Astrocyte (in vitro differentiated cells and primary cell): Measurements from ENCODE around the gene RNF6. TPM values are rescaled to one million over a fixed set of nuclear protein-coding genes. Genes with fewer than 3 reads are reported as not detected.

Experiments used
- DNase-seq: peaks from one replicate; pipeline ENCODE4 v3.0.0-alpha.2; 2010; ENCODE audit warnings: low read depth
- FAIRE-seq: peaks from 2 replicates; lab custom pipeline; 2011; peaks lifted over from hg19 to GRCh38; lab: Jason Lieb, UNC
- H2AFZ ChIP-seq: 2 replicates; pipeline ENCODE4 v1.6.0; 2012; ENCODE audit warnings: low read depth, low read length, inconsistent platforms
- H3K27ac ChIP-seq: 2 replicates; pipeline ENCODE4 v1.5.1; 2011; ENCODE audit warnings: low read depth, low read length, inconsistent platforms
- H3K27me3 ChIP-seq: 2 replicates; pipeline ENCODE4 v1.6.0; 2011; ENCODE audit warnings: low read length, inconsistent platforms; ENCODE audit not compliant: insufficient read depth
- H3K36me3 ChIP-seq: 2 replicates; pipeline ENCODE4 v1.5.1; 2011; ENCODE audit warnings: low read length, inconsistent platforms; ENCODE audit not compliant: insufficient read depth
- H3K4me1 ChIP-seq: 2 replicates; pipeline ENCODE4 v1.5.1; 2011; ENCODE audit warnings: low read length, inconsistent platforms; ENCODE audit not compliant: insufficient read depth
- H3K4me2 ChIP-seq: 2 replicates; pipeline ENCODE4 v1.6.0; 2012; ENCODE audit warnings: low read length, inconsistent platforms
- H3K4me3 ChIP-seq: 2 replicates; pipeline ENCODE4 v1.5.1; 2011; ENCODE audit warnings: low read depth, mild to moderate bottlenecking, low read length, inconsistent platforms; ENCODE audit not compliant: insufficient read depth
- H3K79me2 ChIP-seq: 2 replicates; pipeline ENCODE4 v1.6.0; 2012; ENCODE audit warnings: mild to moderate bottlenecking, low read length, inconsistent platforms; ENCODE audit not compliant: insufficient read depth
- H3K9ac ChIP-seq: 2 replicates; pipeline ENCODE4 v1.6.0; 2012; ENCODE audit warnings: mild to moderate bottlenecking, low read length, inconsistent platforms
- H3K9me3 ChIP-seq: 2 replicates; pipeline ENCODE4 v1.5.1; 2012; ENCODE audit warnings: low read depth, mild to moderate bottlenecking, low read length, inconsistent platforms; ENCODE audit not compliant: insufficient read depth
- H4K20me1 ChIP-seq: 2 replicates; pipeline ENCODE4 v1.6.0; 2012; ENCODE audit warnings: low read length, inconsistent platforms; ENCODE audit not compliant: insufficient read depth
- H3K27ac Mint-ChIP-seq: one replicate; pipeline ENCODE4 v1.8.0; 2021; ENCODE audit warnings: mild to moderate bottlenecking, mixed read lengths; ENCODE audit not compliant: unreplicated experiment
- H3K27me3 Mint-ChIP-seq: one replicate; pipeline ENCODE4 v1.8.0; 2021; ENCODE audit warnings: low read depth, mixed read lengths; ENCODE audit not compliant: unreplicated experiment
- H3K36me3 Mint-ChIP-seq: one replicate; pipeline ENCODE4 v1.8.0; 2021; ENCODE audit warnings: low read depth, mixed read lengths; ENCODE audit not compliant: unreplicated experiment
- H3K4me1 Mint-ChIP-seq: one replicate; pipeline ENCODE4 v1.8.0; 2021; ENCODE audit warnings: low read depth, mixed read lengths; ENCODE audit not compliant: unreplicated experiment
- H3K4me3 Mint-ChIP-seq: one replicate; pipeline ENCODE4 v1.8.0; 2021; ENCODE audit warnings: mild to moderate bottlenecking, moderate library complexity, mixed read lengths; ENCODE audit not compliant: unreplicated experiment
- H3K9me3 Mint-ChIP-seq: one replicate; pipeline ENCODE4 v1.8.0; 2021; ENCODE audit warnings: mild to moderate bottlenecking, mixed read lengths; ENCODE audit not compliant: unreplicated experiment
- EZH2 ChIP-seq: IDR thresholded peaks from 2 replicates; pipeline ENCODE4 v1.6.1; 2012; ENCODE audit warnings: mild to moderate bottlenecking, low read length, inconsistent platforms; ENCODE audit not compliant: insufficient read depth
- total RNA-seq: library from RNA; stranded (reverse); gene quantifications from 2 replicates; pipeline ENCODE4 v1.2.1, GENCODE V29; 2021
- TF ChIP-seq, protein P1 (sequence below): IDR thresholded peaks from 2 replicates; pipeline ENCODE4 v1.5.1; 2011; ENCODE audit warnings: low read depth, mild to moderate bottlenecking, inconsistent platforms, low read length, moderate library complexity; ENCODE audit not compliant: insufficient read depth

The RNF6 gene
- total RNA-seq, 1 donor from 2014 or later: 51.7 TPM

DNA sequence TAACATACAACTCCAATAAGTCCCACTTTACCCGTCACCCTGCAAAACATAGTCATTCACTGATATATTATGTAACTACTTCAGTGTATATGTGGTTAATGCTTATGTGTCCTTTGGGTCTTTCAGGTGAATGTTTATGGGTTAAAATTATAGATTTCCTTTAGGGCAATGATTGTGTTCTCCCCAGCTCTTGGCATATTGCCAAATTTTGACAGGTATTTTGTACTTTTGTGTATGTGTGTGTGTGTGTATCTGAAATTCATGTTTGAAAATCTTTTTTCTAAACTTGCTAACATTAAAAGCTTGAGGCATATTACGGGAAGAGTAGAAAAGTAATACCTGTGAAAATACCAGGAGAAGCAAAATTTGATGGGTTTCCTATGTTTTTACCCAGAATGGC, 40.0 kb upstream of the RNF6 start:
- Mint-ChIP-seq H3K4me1 (peaks cover 9% of the 10 kb centered on the region), H3K36me3 (no peaks in the 10 kb centered on the region), H3K9me3 (peaks cover 1% of the 10 kb centered on the region), H3K4me3 (no peak overlapping the region), H3K27ac (no peak overlapping the region), H3K27me3 (no peaks in the 10 kb centered on the region)
- Histone ChIP-seq H2AFZ (no peak overlapping the region), H3K4me1 (no peaks in the 10 kb centered on the region), H3K9ac (no peak overlapping the region), H3K4me2 (no peak overlapping the region), H4K20me1 (peaks cover 82% of the 10 kb centered on the region), H3K9me3 (no peaks in the 10 kb centered on the region), H3K4me3 (no peak overlapping the region), H3K27ac (no peak overlapping the region), H3K79me2 (peaks cover 98% of the 10 kb centered on the region), H3K27me3 (no peaks in the 10 kb centered on the region), H3K36me3 (no peaks in the 10 kb centered on the region)
- no peak for FAIRE-seq
- no peak for DNase-seq
- TF ChIP-seq, protein P1, sequence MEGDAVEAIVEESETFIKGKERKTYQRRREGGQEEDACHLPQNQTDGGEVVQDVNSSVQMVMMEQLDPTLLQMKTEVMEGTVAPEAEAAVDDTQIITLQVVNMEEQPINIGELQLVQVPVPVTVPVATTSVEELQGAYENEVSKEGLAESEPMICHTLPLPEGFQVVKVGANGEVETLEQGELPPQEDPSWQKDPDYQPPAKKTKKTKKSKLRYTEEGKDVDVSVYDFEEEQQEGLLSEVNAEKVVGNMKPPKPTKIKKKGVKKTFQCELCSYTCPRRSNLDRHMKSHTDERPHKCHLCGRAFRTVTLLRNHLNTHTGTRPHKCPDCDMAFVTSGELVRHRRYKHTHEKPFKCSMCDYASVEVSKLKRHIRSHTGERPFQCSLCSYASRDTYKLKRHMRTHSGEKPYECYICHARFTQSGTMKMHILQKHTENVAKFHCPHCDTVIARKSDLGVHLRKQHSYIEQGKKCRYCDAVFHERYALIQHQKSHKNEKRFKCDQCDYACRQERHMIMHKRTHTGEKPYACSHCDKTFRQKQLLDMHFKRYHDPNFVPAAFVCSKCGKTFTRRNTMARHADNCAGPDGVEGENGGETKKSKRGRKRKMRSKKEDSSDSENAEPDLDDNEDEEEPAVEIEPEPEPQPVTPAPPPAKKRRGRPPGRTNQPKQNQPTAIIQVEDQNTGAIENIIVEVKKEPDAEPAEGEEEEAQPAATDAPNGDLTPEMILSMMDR: no peak
- TF ChIP-seq EZH2: no peak

DNA sequence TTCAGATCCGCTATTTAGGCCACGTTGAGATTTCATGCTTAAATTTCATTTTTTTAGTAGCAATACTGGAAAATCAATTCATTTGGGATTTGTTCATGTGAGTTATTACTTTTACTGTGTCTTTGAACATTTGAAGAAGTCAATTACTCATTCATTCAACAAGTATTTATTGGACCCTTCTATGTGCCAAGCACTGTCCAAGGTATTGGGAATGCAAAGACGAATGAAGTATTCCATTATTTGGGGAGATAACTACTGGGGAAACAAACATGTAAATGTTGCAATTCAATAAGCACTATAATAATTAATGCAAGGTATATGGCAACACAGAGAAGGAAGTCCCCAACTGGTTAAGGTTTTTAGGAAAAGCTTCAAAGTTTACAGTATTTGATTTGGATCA, 37.5 kb upstream of the RNF6 start:
- Mint-ChIP-seq H3K9me3 (peaks cover 1% of the 10 kb centered on the region), H3K4me3 (no peak overlapping the region)
- H3K9me3 ChIP-seq: no peaks in the 10 kb centered on the region

DNA sequence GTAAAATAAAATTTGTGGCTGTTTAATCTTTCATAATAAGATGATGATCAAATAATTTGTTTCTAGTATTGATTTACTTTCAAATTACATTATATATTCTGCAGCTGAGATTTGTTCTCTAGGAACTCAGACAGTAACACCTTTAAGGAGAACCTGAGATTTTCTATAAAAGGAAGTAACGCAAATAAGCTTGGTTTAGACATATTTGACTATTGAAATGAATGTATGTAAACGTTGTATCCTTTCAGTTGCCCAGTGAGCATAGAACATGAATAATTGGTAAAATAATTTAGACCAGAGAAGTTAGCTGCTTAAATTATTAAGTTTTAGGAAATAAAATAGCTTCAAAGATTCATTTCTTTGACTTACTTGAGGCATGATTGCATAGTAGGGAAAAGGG, 34.9 kb upstream of the RNF6 start:
- no peak overlapping the region for H3K4me2 ChIP-seq
- no peaks in the 10 kb centered on the region for H3K36me3 ChIP-seq
- H3K9me3 ChIP-seq: no peaks in the 10 kb centered on the region
- no peaks in the 10 kb centered on the region for H3K27me3 ChIP-seq
- no peak overlapping the region for H2AFZ ChIP-seq
- peaks cover 6% of the 10 kb centered on the region for H3K4me1 ChIP-seq
- Mint-ChIP-seq H3K9me3 (no peaks in the 10 kb centered on the region), H3K4me1 (peaks cover 11% of the 10 kb centered on the region), H3K36me3 (no peaks in the 10 kb centered on the region), H3K4me3 (peak overlapping the region; percentile 90), H3K27ac (no peak overlapping the region), H3K27me3 (no peaks in the 10 kb centered on the region)
- no peak overlapping the region for H3K4me3 ChIP-seq
- H3K27ac ChIP-seq: no peak overlapping the region
- H3K79me2 ChIP-seq: peaks cover 76% of the 10 kb centered on the region
- TF ChIP-seq, protein P1: no peak
- TF ChIP-seq EZH2: no peak
- FAIRE-seq: no peak
- H3K9ac ChIP-seq: no peak overlapping the region
- no peak for DNase-seq
- H4K20me1 ChIP-seq: peaks cover 72% of the 10 kb centered on the region

More for the DNA sequence above, 37.5 kb upstream of the RNF6 start:
- Histone ChIP-seq H3K79me2 (peaks cover 98% of the 10 kb centered on the region), H3K4me3 (no peak overlapping the region), H3K27me3 (no peaks in the 10 kb centered on the region), H3K4me1 (peaks cover 6% of the 10 kb centered on the region), H3K27ac (no peak overlapping the region), H2AFZ (no peak overlapping the region), H3K9ac (no peak overlapping the region), H3K4me2 (no peak overlapping the region), H4K20me1 (peaks cover 84% of the 10 kb centered on the region), H3K36me3 (no peaks in the 10 kb centered on the region)
- H3K27me3 Mint-ChIP-seq: no peaks in the 10 kb centered on the region
- H3K4me1 Mint-ChIP-seq: peaks cover 11% of the 10 kb centered on the region
- no peak for TF ChIP-seq EZH2
- TF ChIP-seq, protein P1: no peak
- no peak overlapping the region for H3K27ac Mint-ChIP-seq
- DNase-seq: no peak
- no peaks in the 10 kb centered on the region for H3K36me3 Mint-ChIP-seq
- no peak for FAIRE-seq
